Suprapubic skin (tissue), 4 donors: ENCODE measurements around the gene C11orf68.

Source experiments
- CTCF ChIP-seq, 2 donors: fragments of 200-600 bp in 1 of 2; fragments of 450-650 bp in 1 of 2; sonication (generic) in 1 of 2; IDR thresholded peaks; one replicate each; pipeline ENCODE4 v1.5.1; 2016 to 2019; ENCODE audit warnings: antibody characterized with exemption in 2 of 2, mild to moderate bottlenecking in 1 of 2, moderate library complexity in 1 of 2
- POLR2A ChIP-seq, 2 donors: fragments of 450-650 bp; IDR thresholded peaks; one replicate each; pipeline ENCODE4 v1.6.1; 2017; ENCODE audit warnings: antibody characterized with exemption in 2 of 2, mild to moderate bottlenecking in 2 of 2, moderate library complexity in 2 of 2
- POLR2AphosphoS5 ChIP-seq, 3 donors: sonication (generic); formaldehyde crosslinking; IDR thresholded peaks; one replicate each; pipeline ENCODE4 v1.6.1; 2017; ENCODE audit warnings: antibody characterized with exemption in 3 of 3

GRCh38 chr11:65934014-65934413 is 15.2 kb upstream of the C11orf68 start:
- TF ChIP-seq POLR2AphosphoS5 (IDR thresholded peaks at IDR 0.05) = no peak
- no peak for TF ChIP-seq CTCF (IDR thresholded peaks at IDR 0.05)
- TF ChIP-seq POLR2A (IDR thresholded peaks at IDR 0.05) = no peak
